ENCODE measurements around the gene KRT5. TPM values are rescaled to one million over a fixed set of nuclear protein-coding genes. Genes with fewer than 3 reads are reported as not detected.

The KRT5 gene
- total and polyA plus RNA-seq, 2 of the 13 experiments (the other 11 are each of a cell fraction or from before 2014, with no cell fraction given), result 0.08 TPM; not detected in 1

GRCh38 chr12:52543985-52544883 lies 24.0 kb upstream of the KRT5 start:
- WGBS (ENCODE audit: low lambda C conversion rate), result 71% methylated on average over 6 of the region's 17 CpGs
- Histone ChIP-seq H3K4me3 (replicated peaks in 1 of 3; ENCODE audit: insufficient read depth in 1 of 3, low read depth in 2 of 3, low read length in 3 of 3) (no peak overlapping the region), H3K27ac (ENCODE audit: extremely low read length, insufficient read depth, low read length) (no peak overlapping the region), H3K36me3 (replicated peaks in 1 of 2; ENCODE audit: control insufficient read depth in 1 of 2, insufficient read depth in 2 of 2, low read length in 2 of 2) (no peaks in the 10 kb centered on the region), H3K27me3 (ENCODE audit: control insufficient read depth in 1 of 2, insufficient read depth in 2 of 2, low read length in 2 of 2) (peaks cover 3 to 6% of the 10 kb centered on the region in 2 experiments; a peak in 3 of 5 replicates), H3K79me2 (ENCODE audit: insufficient read depth, low read length) (no peaks in the 10 kb centered on the region), H4K20me1 (ENCODE audit: insufficient read depth, low read length) (no peaks in the 10 kb centered on the region), H3K9ac (ENCODE audit: insufficient read depth, low read depth, low read length) (no peak overlapping the region), H2AFZ (ENCODE audit: low read length) (no peak overlapping the region), H3K4me2 (ENCODE audit: low read depth, low read length) (no peak overlapping the region), H3K4me1 (ENCODE audit: insufficient read depth, low read length) (no peaks in the 10 kb centered on the region), H3K9me3 (ENCODE audit: low read length) (no peaks in the 10 kb centered on the region)
- CTCF ChIA-PET (ENCODE audit: low intra/inter-chr PET ratio, low total read pairs), result no interaction called here
- intact Hi-C loops (cut with micrococcal nuclease; ENCODE audit: unreplicated experiment), result no loop called here
- in situ Hi-C loops (cut with HindIII; ENCODE audit: extremely low pct_ligation_motif_present, low pct_unique_long_range_greater_than_20kb), result loop anchor here (25.0 kb wide), 1 partner anchor 407 kb away; no protein-coding TSS in a partner anchor
- FAIRE-seq (no peak), DNase-seq (ENCODE audit: low spot score) (no peak), ATAC-seq (peak; percentile 74)
- BruUV-seq (replicated peaks), result no TSS peak
- TF ChIP-seq SMYD3 (CRISPR knock-in tag; IDR thresholded peaks at IDR 0.05), result no peak
- TF ChIP-seq ZNF619 (CRISPR knock-in tag; IDR thresholded peaks at IDR 0.05), result no peak
- no peak for TF ChIP-seq ZSCAN30 (CRISPR knock-in tag; IDR thresholded peaks at IDR 0.05)
- no peak for TF ChIP-seq FOXC1 (CRISPR knock-in tag; IDR thresholded peaks at IDR 0.05; ENCODE audit: borderline replicate concordance)
- TF ChIP-seq ZEB1 (IDR thresholded peaks at IDR 0.05; ENCODE audit: insufficient replicate concordance, low read depth), result no peak
- no peak for TF ChIP-seq GPBP1L1 (CRISPR knock-in tag; IDR thresholded peaks at IDR 0.05)
- TF ChIP-seq FOXK2 (IDR thresholded peaks at IDR 0.05), result no peak
- TF ChIP-seq ELF4 (CRISPR knock-in tag; IDR thresholded peaks at IDR 0.05; ENCODE audit: borderline replicate concordance), result no peak
- TF ChIP-seq ZNF446 (CRISPR knock-in tag; IDR thresholded peaks at IDR 0.05), result no peak
- no peak for TF ChIP-seq ZNF574 (CRISPR knock-in tag; IDR thresholded peaks at IDR 0.05)
- TF ChIP-seq MEIS2 (CRISPR knock-in tag; IDR thresholded peaks at IDR 0.05), result no peak
- POLR2A ChIA-PET, result no interaction called here
